Progenitor cell of endocrine pancreas (in vitro differentiated cells): ENCODE results near the gene ZMYM1. TPM values are rescaled to one million over a fixed set of nuclear protein-coding genes. Genes with fewer than 3 reads are reported as not detected.
"Not testable (repeated sequence)": the region's sequence is repeated elsewhere in the genome, so short reads cannot be mapped to it uniquely, and the experiment has no call there.

ENCODE experiments used
- DNase-seq: peaks from one replicate; pipeline ENCODE4 v3.0.0; 2021; ENCODE audit warnings: low spot score; ENCODE audit not compliant: unreplicated experiment
- H3K27ac Mint-ChIP-seq: 2 replicates; pipeline ENCODE4 v1.8.0; 2021; ENCODE audit warnings: mild to moderate bottlenecking, moderate library complexity, mixed read lengths
- H3K27me3 Mint-ChIP-seq: 2 replicates; pipeline ENCODE4 v1.8.0; 2021; ENCODE audit warnings: mixed read lengths
- H3K36me3 Mint-ChIP-seq: 2 replicates; pipeline ENCODE4 v1.8.0; 2022; ENCODE audit warnings: mixed read lengths; ENCODE audit not compliant: insufficient read depth
- H3K4me1 Mint-ChIP-seq: 2 replicates; pipeline ENCODE4 v1.8.0; 2021; ENCODE audit warnings: low read depth, mixed read lengths
- H3K4me3 Mint-ChIP-seq: 2 replicates; pipeline ENCODE4 v1.8.0; 2021; ENCODE audit warnings: low read depth, mild to moderate bottlenecking, moderate library complexity, mixed read lengths
- H3K9me3 Mint-ChIP-seq: 2 replicates; pipeline ENCODE4 v1.8.0; 2021; ENCODE audit warnings: low read depth, mixed read lengths
- CTCF ChIP-seq: fragments of 200-600 bp; sonication (generic); IDR thresholded peaks from one replicate; pipeline ENCODE4 v1.5.0; 2021; ENCODE audit warnings: antibody characterized with exemption, mild to moderate bottlenecking; ENCODE audit not compliant: unreplicated experiment
- total RNA-seq: library from RNA; stranded (reverse); gene quantifications from 2 replicates; pipeline ENCODE4 v1.2.1, GENCODE V29; 2021

Gene ZMYM1
- total RNA-seq, 1 donor from 2014 or later = 34.1 TPM

GRCh38 chr1:35044431-35044830 lies 34.8 kb upstream of the ZMYM1 start:
- Mint-ChIP-seq H3K27ac (no peak overlapping the region), H3K36me3 (no peaks in the 10 kb centered on the region), H3K4me1 (no peaks in the 10 kb centered on the region), H3K9me3 (peaks cover 11% of the 10 kb centered on the region), H3K4me3 (no peak overlapping the region), H3K27me3 (peaks cover 15% of the 10 kb centered on the region)
- DNase-seq = no peak
- no peak for TF ChIP-seq CTCF

GRCh38 chr1:35046730-35047129 lies 32.5 kb upstream of the ZMYM1 start:
- TF ChIP-seq CTCF = no peak
- H3K4me3 Mint-ChIP-seq = no peak overlapping the region
- peaks cover 9% of the 10 kb centered on the region for H3K9me3 Mint-ChIP-seq
- H3K27ac Mint-ChIP-seq = no peak overlapping the region
- DNase-seq = no peak
- no peaks in the 10 kb centered on the region for H3K36me3 Mint-ChIP-seq
- H3K27me3 Mint-ChIP-seq = peaks cover 22% of the 10 kb centered on the region
- H3K4me1 Mint-ChIP-seq = no peaks in the 10 kb centered on the region

GRCh38 chr1:35047188-35047858 lies 31.9 kb upstream of the ZMYM1 start:
- Mint-ChIP-seq H3K36me3 (no peaks in the 10 kb centered on the region), H3K4me3 (no peak overlapping the region), H3K27ac (no peak overlapping the region), H3K9me3 (peaks cover 3% of the 10 kb centered on the region), H3K27me3 (peaks cover 19% of the 10 kb centered on the region), H3K4me1 (no peaks in the 10 kb centered on the region)
- DNase-seq = no peak
- TF ChIP-seq CTCF = no peak

- Mint-ChIP-seq H3K27me3 (peaks cover 15% of the 10 kb centered on the region), H3K36me3 (no peaks in the 10 kb centered on the region), H3K4me1 (no peaks in the 10 kb centered on the region), H3K4me3 (no peak overlapping the region), H3K9me3 (no peaks in the 10 kb centered on the region), H3K27ac (no peak overlapping the region)
- TF ChIP-seq CTCF = no peak
- no peak for DNase-seq
Observed at GRCh38 chr1:35049116-35049515, 30.1 kb upstream of the ZMYM1 start.

- Mint-ChIP-seq H3K9me3 (peaks cover 10% of the 10 kb centered on the region), H3K4me3 (no peak overlapping the region), H3K36me3 (peaks cover 1% of the 10 kb centered on the region), H3K27ac (no peak overlapping the region), H3K27me3 (peaks cover 16% of the 10 kb centered on the region), H3K4me1 (no peaks in the 10 kb centered on the region)
- no peak for TF ChIP-seq CTCF
- DNase-seq = no peak
Observed at GRCh38 chr1:35053433-35053832, 25.8 kb upstream of the ZMYM1 start.

GRCh38 chr1:35054282-35054681 lies 24.9 kb upstream of the ZMYM1 start:
- not testable (repeated sequence) for DNase-seq, H3K4me1 Mint-ChIP-seq, H3K36me3 Mint-ChIP-seq, H3K27ac Mint-ChIP-seq, H3K4me3 Mint-ChIP-seq
- H3K27me3 Mint-ChIP-seq = peaks cover 13% of the 10 kb centered on the region
- peaks cover 15% of the 10 kb centered on the region for H3K9me3 Mint-ChIP-seq

GRCh38 chr1:35058321-35058720 lies 20.9 kb upstream of the ZMYM1 start:
- peaks cover 15% of the 10 kb centered on the region for H3K9me3 Mint-ChIP-seq
- DNase-seq = not testable (repeated sequence)

More at GRCh38 chr1:35058321-35058720, 20.9 kb upstream of the ZMYM1 start:
- H3K27me3 Mint-ChIP-seq, H3K27ac Mint-ChIP-seq, H3K4me3 Mint-ChIP-seq, H3K4me1 Mint-ChIP-seq, H3K36me3 Mint-ChIP-seq: not testable (repeated sequence)
